ENCODE results near the gene IFRD1.
A peak's percentile ranks its signal among the peaks of the same experiment; 100 is the strongest.

The IFRD1 gene

GRCh38 chr7:112449902-112450806 is at the start of gene IFRD1:
TSS of gene IFRD1 (plus strand) at chr7:112450460. CDS start at chr7:112450689, 229 bp downstream.
- peak; percentile 97 for DNase-seq (ENCODE audit: low spot score)

- DNase-seq (ENCODE audit: low spot score) = no peak
Observed at GRCh38 chr7:112404321-112404720, 45.9 kb upstream of the IFRD1 start.

GRCh38 chr7:112405286-112405685 is 45.0 kb upstream of the IFRD1 start:
- no peak for DNase-seq (ENCODE audit: low spot score)

GRCh38 chr7:112407261-112407660 is 43.0 kb upstream of the IFRD1 start:
- no peak for DNase-seq (ENCODE audit: low spot score)

GRCh38 chr7:112410092-112410491 is 40.2 kb upstream of the IFRD1 start:
- no peak for DNase-seq (ENCODE audit: low spot score)

- DNase-seq (ENCODE audit: low spot score) = no peak
Observed at GRCh38 chr7:112411186-112411795, 39.0 kb upstream of the IFRD1 start.

- peak; percentile 15 for DNase-seq (ENCODE audit: low spot score)
Observed at GRCh38 chr7:112414855-112415490, 35.3 kb upstream of the IFRD1 start.

GRCh38 chr7:112416127-112416526 is 34.1 kb upstream of the IFRD1 start:
- no peak for DNase-seq (ENCODE audit: low spot score)

GRCh38 chr7:112419543-112420130 is 30.6 kb upstream of the IFRD1 start:
- DNase-seq (ENCODE audit: low spot score) = no peak

- DNase-seq (ENCODE audit: low spot score) = no peak
Observed at GRCh38 chr7:112420236-112420861, 29.9 kb upstream of the IFRD1 start.

GRCh38 chr7:112421666-112422486 is 28.4 kb upstream of the IFRD1 start:
- no peak for DNase-seq (ENCODE audit: low spot score)

GRCh38 chr7:112422842-112423496 is 27.3 kb upstream of the IFRD1 start:
- DNase-seq (ENCODE audit: low spot score) = no peak

GRCh38 chr7:112423987-112424386 is 26.3 kb upstream of the IFRD1 start:
- DNase-seq (ENCODE audit: low spot score) = no peak

- DNase-seq (ENCODE audit: low spot score) = no peak
Observed at GRCh38 chr7:112427984-112428383, 22.3 kb upstream of the IFRD1 start.

GRCh38 chr7:112428715-112429114 is 21.5 kb upstream of the IFRD1 start:
- DNase-seq (ENCODE audit: low spot score) = no peak

- no peak for DNase-seq (ENCODE audit: low spot score)
Observed at GRCh38 chr7:112430649-112431048, 19.6 kb upstream of the IFRD1 start.

GRCh38 chr7:112431803-112432202 is 18.5 kb upstream of the IFRD1 start:
- no peak for DNase-seq (ENCODE audit: low spot score)

GRCh38 chr7:112433289-112433688 is 17.0 kb upstream of the IFRD1 start:
- no peak for DNase-seq (ENCODE audit: low spot score)

GRCh38 chr7:112437072-112437471 is 13.2 kb upstream of the IFRD1 start:
- DNase-seq (ENCODE audit: low spot score) = no peak

GRCh38 chr7:112439476-112439875 is 10.8 kb upstream of the IFRD1 start:
- no peak for DNase-seq (ENCODE audit: low spot score)

GRCh38 chr7:112442210-112442609 is 8.1 kb upstream of the IFRD1 start:
- no peak for DNase-seq (ENCODE audit: low spot score)
